Measurements from ENCODE around the gene NFE2L2.

- TF ChIP-seq POLR2AphosphoS5 (IDR thresholded peaks at IDR 0.05; ENCODE audit: borderline replicate concordance, low read depth, low read length) (no peak), EZH2 (IDR thresholded peaks at IDR 0.05) (no peak), FOXP2 (optimal IDR thresholded peaks at IDR 0.05; ENCODE audit: control extremely low read depth, extremely low read length, insufficient read depth) (no peak)
Measured at GRCh38 chr2:177195194-177195593, 69.3 kb downstream of the NFE2L2 start.

All from SK-N-MC (cell line).